Loucy (cell line): Measurements from ENCODE around the gene KCNH8.

Experiments used
- EZH2phosphoT487 ChIP-seq: fragments of 200-600 bp; IDR thresholded peaks from 2 replicates; pipeline ENCODE4 v1.6.1; 2018; ENCODE audit warnings: antibody characterized with exemption, mild to moderate bottlenecking, moderate library complexity, borderline replicate concordance
- TF ChIP-seq, protein P1 (sequence below): fragments of 200-600 bp; sonication (generic); conservative IDR thresholded peaks from 2 replicates; pipeline ENCODE4 v1.5.1; 2014; ENCODE audit warnings: mild to moderate bottlenecking, antibody characterized with exemption, low read length

DNA sequence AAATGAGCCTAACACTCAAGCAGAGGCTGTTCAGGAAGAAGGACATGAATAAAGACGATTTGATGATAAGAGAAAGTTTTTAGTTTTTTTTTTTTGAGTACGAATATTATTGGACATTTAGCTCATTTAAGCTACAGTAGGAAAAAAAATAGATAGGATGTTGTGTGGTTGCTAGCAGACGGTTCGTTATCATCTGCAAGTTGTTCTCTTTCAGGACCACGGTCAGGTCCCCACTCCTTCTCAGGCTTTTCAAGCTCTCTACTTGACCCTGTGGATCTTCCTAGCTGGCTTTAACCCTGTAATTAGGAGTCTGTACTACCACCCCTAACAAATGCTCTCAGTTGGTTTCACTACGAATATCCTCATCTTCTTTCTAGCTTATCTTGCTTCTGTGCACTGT, 1.1 kb downstream of the KCNH8 start:
- TF ChIP-seq, protein P1, sequence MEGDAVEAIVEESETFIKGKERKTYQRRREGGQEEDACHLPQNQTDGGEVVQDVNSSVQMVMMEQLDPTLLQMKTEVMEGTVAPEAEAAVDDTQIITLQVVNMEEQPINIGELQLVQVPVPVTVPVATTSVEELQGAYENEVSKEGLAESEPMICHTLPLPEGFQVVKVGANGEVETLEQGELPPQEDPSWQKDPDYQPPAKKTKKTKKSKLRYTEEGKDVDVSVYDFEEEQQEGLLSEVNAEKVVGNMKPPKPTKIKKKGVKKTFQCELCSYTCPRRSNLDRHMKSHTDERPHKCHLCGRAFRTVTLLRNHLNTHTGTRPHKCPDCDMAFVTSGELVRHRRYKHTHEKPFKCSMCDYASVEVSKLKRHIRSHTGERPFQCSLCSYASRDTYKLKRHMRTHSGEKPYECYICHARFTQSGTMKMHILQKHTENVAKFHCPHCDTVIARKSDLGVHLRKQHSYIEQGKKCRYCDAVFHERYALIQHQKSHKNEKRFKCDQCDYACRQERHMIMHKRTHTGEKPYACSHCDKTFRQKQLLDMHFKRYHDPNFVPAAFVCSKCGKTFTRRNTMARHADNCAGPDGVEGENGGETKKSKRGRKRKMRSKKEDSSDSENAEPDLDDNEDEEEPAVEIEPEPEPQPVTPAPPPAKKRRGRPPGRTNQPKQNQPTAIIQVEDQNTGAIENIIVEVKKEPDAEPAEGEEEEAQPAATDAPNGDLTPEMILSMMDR, result no peak
- no peak for TF ChIP-seq EZH2phosphoT487
